Right ventricle myocardium inferior (tissue), 1 donor: Measurements from ENCODE around the gene NBPF4. TPM values are rescaled to one million over a fixed set of nuclear protein-coding genes. Genes with fewer than 3 reads are reported as not detected.

ENCODE experiments used
- ATAC-seq: fragments of 200-7000 bp; cut with Tn5 transposase; one replicate; pipeline ENCODE4 v1.9.1; 2020; ENCODE audit warnings: mild to moderate bottlenecking, moderate library complexity
- DNase-seq: peaks from one replicate; pipeline ENCODE4 v3.0.0; 2021; ENCODE audit errors: missing footprints
- intact Hi-C: fragments of 100-400 bp; cut with DNase I; formaldehyde crosslinking; loops from one replicate; pipeline ENCODE4 v1.11.0; 2022
- total RNA-seq: library from RNA; stranded (reverse); fragmentation: NEBNext Ultra II Directional; extraction: Animal tissue kit (Norgen Biotek cat#: 25700); gene quantifications from one replicate; pipeline ENCODE4 v1.2.1, GENCODE V29; 2021
- donor health status: DM: no; HTN: yes; CAD: no; lungs with severe emphysema.

NBPF4 gene
- total RNA-seq, 1 donor from 2014 or later: not detected

GRCh38 chr1:108182959-108183700 lies 60.7 kb downstream of the NBPF4 start:
- intact Hi-C loops: no loop called here
- DNase-seq (no peak), ATAC-seq (no peak)

DNA sequence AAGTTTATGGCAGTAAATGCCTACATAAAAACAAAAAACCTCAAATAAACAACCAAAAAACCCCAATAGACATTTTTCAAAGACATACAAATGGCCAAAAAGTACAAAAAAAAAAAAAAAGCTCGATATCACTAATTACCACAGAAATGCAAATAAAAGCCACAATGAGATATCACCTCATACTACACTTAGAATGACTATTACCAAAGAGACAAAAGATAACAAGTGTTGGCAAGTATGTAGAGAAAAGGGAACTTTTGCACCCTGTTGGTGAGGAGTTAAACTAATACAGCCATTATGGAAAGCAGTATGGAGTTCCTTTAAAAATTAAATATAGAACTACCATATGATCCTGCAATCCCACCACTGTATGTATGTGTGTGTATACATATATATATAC lies 64.9 kb downstream of the NBPF4 start:
- intact Hi-C loops: no loop called here
- no peak for ATAC-seq
- DNase-seq: no peak

Other genes with a start within 250 kb of the NBPF4 start
- gene SLC25A24, start 43.7 kb downstream of the NBPF4 start, total RNA-seq: 18.5 TPM
- gene NBPF6, start 206.3 kb upstream of the NBPF4 start, total RNA-seq: not detected